Loucy (cell line): Measurements from ENCODE around the gene CRTAC1.
A peak's percentile ranks its signal among the peaks of the same experiment; 100 is the strongest.

ENCODE experiments used
- H2AFZ ChIP-seq: fragments of 200-600 bp; sonication (generic); 2 replicates; pipeline ENCODE4 v1.6.0; 2016; ENCODE audit warnings: antibody characterized with exemption, mild to moderate bottlenecking, low read length, moderate library complexity
- H3F3A ChIP-seq: fragments of 200-600 bp; 2 replicates; pipeline ENCODE4 v1.6.0; 2016; ENCODE audit warnings: antibody characterized with exemption, low read depth, mild to moderate bottlenecking
- H3K27me3 ChIP-seq: fragments of 200-600 bp; sonication (generic); 2 replicates; pipeline ENCODE4 v1.6.1; 2014; ENCODE audit warnings: low read length, mild to moderate bottlenecking; ENCODE audit not compliant: insufficient read depth, poor library complexity, severe bottlenecking
- H3K36me3 ChIP-seq: fragments of 200-600 bp; sonication (generic); 2 replicates; pipeline ENCODE4 v1.6.1; 2016; ENCODE audit warnings: low read length; ENCODE audit not compliant: insufficient read depth
- H3K4me1 ChIP-seq: fragments of 200-600 bp; sonication (generic); 2 replicates; pipeline ENCODE4 v1.5.1; 2014; ENCODE audit warnings: low read length, mild to moderate bottlenecking; ENCODE audit not compliant: insufficient read depth, poor library complexity, severe bottlenecking
- H3K4me2 ChIP-seq: fragments of 200-600 bp; sonication (generic); 2 replicates; pipeline ENCODE4 v1.6.0; 2014; ENCODE audit warnings: antibody characterized with exemption, low read length, low read depth, mild to moderate bottlenecking; ENCODE audit not compliant: poor library complexity, severe bottlenecking
- H3K4me3 ChIP-seq: fragments of 200-600 bp; sonication (generic); 2 replicates; pipeline ENCODE4 v1.5.1; 2014; ENCODE audit warnings: low read length, mild to moderate bottlenecking, mixed read lengths; ENCODE audit not compliant: poor library complexity, severe bottlenecking
- H3K79me2 ChIP-seq: fragments of 200-600 bp; sonication (generic); 2 replicates; pipeline ENCODE4 v1.6.1; 2014; ENCODE audit warnings: low read length; ENCODE audit not compliant: insufficient read depth
- H3K9ac ChIP-seq: fragments of 200-600 bp; sonication (generic); 2 replicates; pipeline ENCODE4 v1.6.0; 2014; ENCODE audit warnings: mild to moderate bottlenecking, low read depth, low read length, moderate library complexity; ENCODE audit not compliant: poor library complexity, severe bottlenecking
- H3K9me2 ChIP-seq: fragments of 200-600 bp; sonication (generic); replicated peaks from 2 replicates; pipeline ENCODE4 v1.6.1; 2016; ENCODE audit warnings: low read depth, low read length, mixed read lengths
- H3K9me3 ChIP-seq: fragments of 200-600 bp; sonication (generic); 2 replicates; pipeline ENCODE4 v1.6.1; 2014; ENCODE audit warnings: mild to moderate bottlenecking, antibody characterized with exemption, low read length, low read depth; ENCODE audit not compliant: insufficient read depth
- H4K20me1 ChIP-seq: fragments of 200-600 bp; sonication (generic); 2 replicates; pipeline ENCODE4 v1.6.0; 2014; ENCODE audit warnings: antibody characterized with exemption, low read length, mild to moderate bottlenecking; ENCODE audit not compliant: insufficient read depth, poor library complexity, severe bottlenecking
- EZH2phosphoT487 ChIP-seq: fragments of 200-600 bp; IDR thresholded peaks from 2 replicates; pipeline ENCODE4 v1.6.1; 2018; ENCODE audit warnings: antibody characterized with exemption, mild to moderate bottlenecking, moderate library complexity, borderline replicate concordance
- TF ChIP-seq, protein P1 (sequence below): fragments of 200-600 bp; sonication (generic); conservative IDR thresholded peaks from 2 replicates; pipeline ENCODE4 v1.5.1; 2014; ENCODE audit warnings: mild to moderate bottlenecking, antibody characterized with exemption, low read length

The CRTAC1 gene

DNA sequence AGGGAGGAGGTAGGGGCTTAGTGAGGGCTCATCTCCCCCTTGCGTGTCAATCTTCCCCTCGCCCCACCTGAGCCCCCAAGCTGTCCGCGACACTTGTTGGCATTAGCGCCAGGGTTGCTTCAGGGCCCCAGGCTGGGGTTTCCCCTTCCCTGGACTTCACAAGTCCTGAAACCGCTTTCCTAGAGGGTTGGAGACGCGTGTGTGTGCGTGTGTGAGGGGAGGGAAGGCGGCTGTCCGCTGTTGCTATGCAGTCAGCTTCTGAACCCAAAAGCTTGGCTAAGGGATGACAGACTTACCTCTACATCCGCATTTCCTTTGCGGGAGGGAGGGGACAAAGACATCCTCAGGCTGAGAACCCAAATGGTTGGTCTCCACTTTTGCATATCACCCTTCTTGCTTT is 180.0 kb downstream of the CRTAC1 start:
- Histone ChIP-seq H3K4me2 (peak overlapping the region; percentile 37), H3K4me1 (peaks cover 5% of the 10 kb centered on the region), H2AFZ (no peak overlapping the region), H3K9me2 (no peaks in the 10 kb centered on the region), H3K27me3 (no peaks in the 10 kb centered on the region), H3K79me2 (no peaks in the 10 kb centered on the region), H3F3A (no peaks in the 10 kb centered on the region), H3K9me3 (no peaks in the 10 kb centered on the region), H3K36me3 (no peaks in the 10 kb centered on the region), H4K20me1 (no peaks in the 10 kb centered on the region), H3K9ac (no peak overlapping the region), H3K4me3 (peak overlapping the region; percentile 38)
- no peak for TF ChIP-seq EZH2phosphoT487
- TF ChIP-seq, protein P1, sequence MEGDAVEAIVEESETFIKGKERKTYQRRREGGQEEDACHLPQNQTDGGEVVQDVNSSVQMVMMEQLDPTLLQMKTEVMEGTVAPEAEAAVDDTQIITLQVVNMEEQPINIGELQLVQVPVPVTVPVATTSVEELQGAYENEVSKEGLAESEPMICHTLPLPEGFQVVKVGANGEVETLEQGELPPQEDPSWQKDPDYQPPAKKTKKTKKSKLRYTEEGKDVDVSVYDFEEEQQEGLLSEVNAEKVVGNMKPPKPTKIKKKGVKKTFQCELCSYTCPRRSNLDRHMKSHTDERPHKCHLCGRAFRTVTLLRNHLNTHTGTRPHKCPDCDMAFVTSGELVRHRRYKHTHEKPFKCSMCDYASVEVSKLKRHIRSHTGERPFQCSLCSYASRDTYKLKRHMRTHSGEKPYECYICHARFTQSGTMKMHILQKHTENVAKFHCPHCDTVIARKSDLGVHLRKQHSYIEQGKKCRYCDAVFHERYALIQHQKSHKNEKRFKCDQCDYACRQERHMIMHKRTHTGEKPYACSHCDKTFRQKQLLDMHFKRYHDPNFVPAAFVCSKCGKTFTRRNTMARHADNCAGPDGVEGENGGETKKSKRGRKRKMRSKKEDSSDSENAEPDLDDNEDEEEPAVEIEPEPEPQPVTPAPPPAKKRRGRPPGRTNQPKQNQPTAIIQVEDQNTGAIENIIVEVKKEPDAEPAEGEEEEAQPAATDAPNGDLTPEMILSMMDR = no peak

DNA sequence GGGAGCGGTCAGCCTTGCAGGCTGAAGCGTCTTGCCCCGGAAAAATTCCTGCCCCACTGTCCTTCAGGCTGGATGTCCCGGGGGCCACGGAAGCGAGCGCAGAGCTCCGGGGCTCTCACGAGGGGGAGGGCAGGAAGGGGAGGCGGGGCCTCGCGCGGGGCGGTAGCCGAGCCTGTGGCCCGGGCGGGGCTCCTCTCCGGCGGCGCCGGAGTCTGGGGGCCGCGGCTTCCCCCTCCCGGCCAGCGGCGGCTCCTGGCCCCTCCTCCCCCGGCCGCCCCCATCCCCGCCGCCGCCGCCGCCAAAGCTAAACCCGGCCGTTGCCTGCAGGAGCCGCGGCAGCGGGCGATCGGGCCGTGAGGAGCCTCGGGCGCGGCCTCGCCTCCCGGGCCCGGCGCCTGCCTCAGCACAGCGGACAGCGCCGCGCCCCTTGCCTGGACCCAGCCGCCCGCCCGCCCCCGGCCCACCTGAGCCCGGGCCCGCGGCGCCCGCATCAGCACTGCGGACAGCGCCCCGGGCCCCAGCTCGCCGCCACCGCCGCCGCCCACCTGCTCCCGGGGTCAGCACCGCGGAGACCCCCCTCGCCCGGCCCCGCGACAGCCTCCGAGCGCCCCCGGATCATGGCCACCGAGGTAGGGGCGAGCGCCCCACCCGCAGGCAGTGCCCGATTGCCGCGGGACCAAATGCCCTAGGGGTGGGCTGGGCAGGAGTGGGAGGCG is 180.6 kb downstream of the CRTAC1 start, which contains the start of gene GOLGA7B:
TSS of gene GOLGA7B (plus strand) at position 157 of the 716 bp plus-strand sequence. CDS start at position 618, 461 bp downstream.
- Histone ChIP-seq H3K9me3 (no peaks in the 10 kb centered on the region), H3K27me3 (no peaks in the 10 kb centered on the region)

DNA sequence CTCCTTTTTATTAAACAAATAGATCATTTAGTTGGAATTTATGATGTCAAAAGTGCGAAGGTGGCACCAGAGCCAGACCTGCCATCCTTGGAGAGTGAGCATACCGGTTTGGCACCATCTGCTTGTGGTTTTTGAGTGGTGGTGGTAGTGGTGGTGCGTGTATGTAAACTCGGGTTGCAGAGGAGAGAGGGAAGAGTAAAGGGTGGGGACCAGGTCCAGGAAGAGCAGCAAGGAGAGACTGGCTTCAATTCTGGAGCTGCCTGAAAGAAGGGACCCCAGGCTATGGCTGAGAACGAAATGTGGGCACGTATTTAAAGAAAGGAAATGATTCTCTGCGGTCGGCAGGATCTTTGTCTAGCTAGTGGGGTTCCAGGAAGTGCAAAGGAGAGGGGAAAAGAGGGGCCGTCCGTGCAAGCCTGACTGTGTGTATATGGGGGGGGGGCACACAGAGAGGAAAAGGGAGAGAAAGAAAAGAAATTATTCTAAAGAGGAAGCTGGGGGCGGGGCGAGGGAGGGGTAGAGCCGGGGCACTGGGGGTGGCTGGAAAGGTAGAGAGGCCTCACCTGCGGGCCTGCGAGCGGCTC is 181.2 kb downstream of the CRTAC1 start:
- TF ChIP-seq EZH2phosphoT487 = no peak
- TF ChIP-seq, protein P1 = no peak
- peak overlapping the region; percentile 74 for H2AFZ ChIP-seq
- peak overlapping the region; percentile 73 for H3K4me3 ChIP-seq
- H3K36me3 ChIP-seq = no peaks in the 10 kb centered on the region
- peaks cover 5% of the 10 kb centered on the region for H3K4me1 ChIP-seq
- H3K79me2 ChIP-seq = no peaks in the 10 kb centered on the region
- H3K9ac ChIP-seq = no peak overlapping the region
- no peaks in the 10 kb centered on the region for H3K9me3 ChIP-seq
- H3F3A ChIP-seq = no peaks in the 10 kb centered on the region
- H3K9me2 ChIP-seq = no peaks in the 10 kb centered on the region
- peak overlapping the region; percentile 72 for H3K4me2 ChIP-seq
- no peaks in the 10 kb centered on the region for H4K20me1 ChIP-seq
- H3K27me3 ChIP-seq = no peaks in the 10 kb centered on the region

More for the DNA sequence above, 180.6 kb downstream of the CRTAC1 start, which contains the start of gene GOLGA7B:
- H3K4me1 ChIP-seq = peaks cover 5% of the 10 kb centered on the region
- H3K9ac ChIP-seq = no peak within 1 kb of the TSS
- no peaks in the 10 kb centered on the region for H3K9me2 ChIP-seq
- H3K36me3 ChIP-seq = no peaks in the 10 kb centered on the region
- no peaks in the 10 kb centered on the region for H4K20me1 ChIP-seq
- H3K4me2 ChIP-seq = peak within 1 kb of the TSS; percentile 72
- TF ChIP-seq EZH2phosphoT487 = no peak
- peak within 1 kb of the TSS; percentile 74 for H2AFZ ChIP-seq
- peak within 1 kb of the TSS; percentile 73 for H3K4me3 ChIP-seq
- no peaks in the 10 kb centered on the region for H3K79me2 ChIP-seq
- H3F3A ChIP-seq = no peaks in the 10 kb centered on the region
